Neural cell (in vitro differentiated cells): ENCODE measurements around the gene PTPRK. TPM values are rescaled to one million over a fixed set of nuclear protein-coding genes. Genes with fewer than 3 reads are reported as not detected.

Source experiments
- H2AFZ ChIP-seq: fragments of 200-600, 300-800 bp; sonication (generic), shearing (Covaris generic); 2 replicates; pipeline ENCODE4 v1.6.0; 2014; ENCODE audit warnings: low read depth, mild to moderate bottlenecking, antibody characterized with exemption, low read length, moderate library complexity
- H3F3A ChIP-seq: fragments of 200-600 bp; shearing (Covaris generic); 2 replicates; pipeline ENCODE4 v1.6.1; 2016; ENCODE audit warnings: mild to moderate bottlenecking, moderate library complexity, mixed read lengths, antibody characterized with exemption, low read length; ENCODE audit not compliant: insufficient read depth, poor library complexity, severe bottlenecking
- H3K27ac ChIP-seq: fragments of 200-600, 300-800 bp; sonication (generic), shearing (Covaris generic); 2 replicates; pipeline ENCODE4 v1.5.1; 2014; ENCODE audit warnings: mild to moderate bottlenecking, low read length, moderate library complexity
- H3K27me3 ChIP-seq: fragments of 300-800, 200-600 bp; sonication (generic), shearing (Covaris generic); 2 replicates; pipeline ENCODE4 v1.6.0; 2014; ENCODE audit warnings: mild to moderate bottlenecking, low read depth, low read length, moderate library complexity; ENCODE audit not compliant: insufficient read depth
- H3K36me3 ChIP-seq: fragments of 300-800, 200-600 bp; sonication (generic), shearing (Covaris generic); 2 replicates; pipeline ENCODE4 v1.5.1; 2014; ENCODE audit warnings: mild to moderate bottlenecking, antibody characterized with exemption, low read length, moderate library complexity; ENCODE audit not compliant: insufficient read depth
- H3K4me2 ChIP-seq: fragments of 300-800, 200-600 bp; sonication (generic), shearing (Covaris generic); 2 replicates; pipeline ENCODE4 v1.6.0; 2014; ENCODE audit warnings: mild to moderate bottlenecking, low read length
- H3K4me3 ChIP-seq: fragments of 300-800, 200-600 bp; sonication (generic), shearing (Covaris generic); 2 replicates; pipeline ENCODE4 v1.5.1; 2014; ENCODE audit warnings: mild to moderate bottlenecking, low read length, moderate library complexity
- H3K79me2 ChIP-seq: fragments of 200-600 bp; shearing (Covaris generic); replicated peaks from 2 replicates; pipeline ENCODE4 v1.6.0; 2014; ENCODE audit warnings: mild to moderate bottlenecking, low read length, moderate library complexity; ENCODE audit not compliant: insufficient read depth
- H3K9ac ChIP-seq: fragments of 300-800, 200-600 bp; sonication (generic), shearing (Covaris generic); 2 replicates; pipeline ENCODE4 v1.6.1; 2016; ENCODE audit warnings: mild to moderate bottlenecking, low read length, mixed read lengths
- H3K9me2 ChIP-seq: fragments of 200-600 bp; shearing (Covaris generic); 2 replicates; pipeline ENCODE4 v1.6.1; 2016; ENCODE audit warnings: mild to moderate bottlenecking, low read length, mixed read lengths; ENCODE audit not compliant: insufficient read depth
- H3K9me3 ChIP-seq: fragments of 200-600, 300-800 bp; sonication (generic), shearing (Covaris generic); 2 replicates; pipeline ENCODE4 v1.6.1; 2016; ENCODE audit warnings: mild to moderate bottlenecking, mixed run types, low read length, moderate library complexity, mixed read lengths
- H4K20me1 ChIP-seq: fragments of 200-600 bp; shearing (Covaris generic); 2 replicates; pipeline ENCODE4 v1.6.1; 2016; ENCODE audit warnings: mild to moderate bottlenecking, mixed run types; ENCODE audit not compliant: insufficient read depth
- EP300 ChIP-seq: fragments of 450-650 bp; conservative IDR thresholded peaks from 2 replicates; pipeline ENCODE4 v1.6.1; 2014; ENCODE audit warnings: antibody characterized with exemption, mild to moderate bottlenecking, moderate library complexity; ENCODE audit not compliant: poor library complexity, severe bottlenecking
- EZH2 ChIP-seq: fragments of 200-600, 300-800 bp; shearing (Covaris generic), sonication (generic); IDR thresholded peaks from 2 replicates; pipeline ENCODE4 v1.6.1; 2014; ENCODE audit warnings: antibody characterized with exemption, low read length, borderline replicate concordance, mild to moderate bottlenecking; ENCODE audit not compliant: insufficient read depth, poor library complexity, severe bottlenecking
- MXI1 ChIP-seq: fragments of 450-650 bp; conservative IDR thresholded peaks from 2 replicates; pipeline ENCODE4 v1.6.1; 2014; ENCODE audit warnings: antibody characterized with exemption, mild to moderate bottlenecking; ENCODE audit not compliant: poor library complexity, severe bottlenecking
- POLR2AphosphoS5 ChIP-seq: IDR thresholded peaks from 2 replicates; pipeline ENCODE4 v1.6.1; 2012
- RAD21 ChIP-seq: fragments of 450-650 bp; conservative IDR thresholded peaks from 2 replicates; pipeline ENCODE4 v1.6.1; 2014; ENCODE audit warnings: antibody characterized with exemption, mild to moderate bottlenecking, moderate library complexity
- SMC3 ChIP-seq: fragments of 450-650 bp; conservative IDR thresholded peaks from 2 replicates; pipeline ENCODE4 v1.6.1; 2014; ENCODE audit warnings: antibody characterized with exemption, mild to moderate bottlenecking, moderate library complexity; ENCODE audit not compliant: poor library complexity
- TAF1 ChIP-seq: IDR thresholded peaks from 2 replicates; pipeline ENCODE4 v1.6.1; 2012; ENCODE audit warnings: low read depth
- polyA plus RNA-seq: library from polyadenylated mRNA; depleted of rRNA; stranded (reverse); fragments of >200 nt; gene quantifications from 2 replicates; pipeline ENCODE4 v1.2.3, GENCODE V29; 2014
- TF ChIP-seq, protein P1 (sequence below): fragments of 450-650 bp; IDR thresholded peaks from 2 replicates; pipeline ENCODE4 v1.5.1; 2014; ENCODE audit warnings: antibody characterized with exemption, mild to moderate bottlenecking, moderate library complexity; ENCODE audit not compliant: poor library complexity, severe bottlenecking
- TF ChIP-seq, protein P2 (sequence below): IDR thresholded peaks from 2 replicates; pipeline ENCODE4 v1.6.1; 2012; ENCODE audit warnings: borderline replicate concordance

PTPRK gene
- polyA plus RNA-seq, 1 donor from 2014 or later: 10.4 TPM

DNA sequence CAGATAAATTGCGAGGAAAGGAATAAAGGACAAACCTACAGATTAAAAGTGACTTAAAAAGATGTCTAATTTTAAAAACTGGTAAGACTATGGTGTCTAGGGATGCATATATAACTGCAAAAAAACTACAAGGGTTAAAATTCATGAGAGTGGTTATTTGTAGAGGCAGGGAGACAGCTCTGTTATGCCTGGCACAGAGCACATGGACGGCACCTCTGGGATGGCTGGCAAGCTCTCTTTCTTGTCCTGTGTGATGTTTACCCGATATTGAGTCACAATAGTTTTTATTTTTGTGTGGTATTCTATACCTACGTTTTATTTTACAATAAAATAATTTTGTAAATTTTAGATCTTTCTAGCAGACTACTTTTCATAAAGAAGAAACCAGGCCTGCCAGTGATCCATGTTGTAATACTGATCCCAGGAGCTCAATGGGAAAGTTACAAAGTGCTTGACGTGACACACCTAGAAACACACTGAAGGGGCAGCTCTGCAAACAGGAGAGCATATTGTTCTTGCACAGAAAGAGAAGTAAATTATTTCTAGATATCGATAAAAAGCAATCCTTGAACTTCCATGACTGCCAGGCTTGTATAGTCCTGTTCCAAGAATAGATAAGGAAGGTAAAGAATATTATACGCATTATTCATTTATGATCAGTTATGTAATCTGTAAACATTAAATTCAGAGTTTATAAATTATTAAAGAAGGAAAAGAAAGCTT is 290.0 kb downstream of the PTPRK start:
- H3K9me2 ChIP-seq: no peaks in the 10 kb centered on the region
- no peaks in the 10 kb centered on the region for H3K9me3 ChIP-seq
- TF ChIP-seq, protein P1, sequence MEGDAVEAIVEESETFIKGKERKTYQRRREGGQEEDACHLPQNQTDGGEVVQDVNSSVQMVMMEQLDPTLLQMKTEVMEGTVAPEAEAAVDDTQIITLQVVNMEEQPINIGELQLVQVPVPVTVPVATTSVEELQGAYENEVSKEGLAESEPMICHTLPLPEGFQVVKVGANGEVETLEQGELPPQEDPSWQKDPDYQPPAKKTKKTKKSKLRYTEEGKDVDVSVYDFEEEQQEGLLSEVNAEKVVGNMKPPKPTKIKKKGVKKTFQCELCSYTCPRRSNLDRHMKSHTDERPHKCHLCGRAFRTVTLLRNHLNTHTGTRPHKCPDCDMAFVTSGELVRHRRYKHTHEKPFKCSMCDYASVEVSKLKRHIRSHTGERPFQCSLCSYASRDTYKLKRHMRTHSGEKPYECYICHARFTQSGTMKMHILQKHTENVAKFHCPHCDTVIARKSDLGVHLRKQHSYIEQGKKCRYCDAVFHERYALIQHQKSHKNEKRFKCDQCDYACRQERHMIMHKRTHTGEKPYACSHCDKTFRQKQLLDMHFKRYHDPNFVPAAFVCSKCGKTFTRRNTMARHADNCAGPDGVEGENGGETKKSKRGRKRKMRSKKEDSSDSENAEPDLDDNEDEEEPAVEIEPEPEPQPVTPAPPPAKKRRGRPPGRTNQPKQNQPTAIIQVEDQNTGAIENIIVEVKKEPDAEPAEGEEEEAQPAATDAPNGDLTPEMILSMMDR: no peak
- H3K79me2 ChIP-seq: no peaks in the 10 kb centered on the region
- H3K27ac ChIP-seq: no peak overlapping the region
- H3K36me3 ChIP-seq: no peaks in the 10 kb centered on the region
- no peak overlapping the region for H3K9ac ChIP-seq
- H3K4me3 ChIP-seq: no peak overlapping the region
- H4K20me1 ChIP-seq: no peaks in the 10 kb centered on the region
- H2AFZ ChIP-seq: no peak overlapping the region
- H3K4me2 ChIP-seq: no peak overlapping the region
- no peaks in the 10 kb centered on the region for H3K27me3 ChIP-seq
- H3F3A ChIP-seq: no peaks in the 10 kb centered on the region

DNA sequence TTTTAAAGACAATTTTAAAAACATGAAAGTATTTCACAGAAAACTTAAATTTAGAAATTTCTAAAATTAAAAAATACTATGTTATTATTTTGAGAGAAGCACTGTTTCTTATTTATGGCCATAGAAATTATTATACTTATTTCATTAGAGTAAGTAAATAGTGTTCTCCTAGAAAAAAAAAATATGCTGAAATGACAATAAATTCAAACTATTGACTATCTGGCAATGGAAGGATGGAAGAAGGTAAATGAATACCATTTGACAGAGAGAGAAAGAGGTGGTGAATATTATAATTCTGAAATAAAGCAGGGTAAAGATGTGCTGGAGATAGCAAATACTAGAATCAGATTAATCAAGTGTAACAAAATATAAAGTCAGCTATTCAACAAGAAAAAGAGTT is 294.8 kb downstream of the PTPRK start:
- TF ChIP-seq RAD21 (no peak), TAF1 (no peak), EP300 (no peak), EZH2 (no peak), POLR2AphosphoS5 (no peak), SMC3 (no peak), MXI1 (no peak)
- TF ChIP-seq, protein P1: no peak
- TF ChIP-seq, protein P2, sequence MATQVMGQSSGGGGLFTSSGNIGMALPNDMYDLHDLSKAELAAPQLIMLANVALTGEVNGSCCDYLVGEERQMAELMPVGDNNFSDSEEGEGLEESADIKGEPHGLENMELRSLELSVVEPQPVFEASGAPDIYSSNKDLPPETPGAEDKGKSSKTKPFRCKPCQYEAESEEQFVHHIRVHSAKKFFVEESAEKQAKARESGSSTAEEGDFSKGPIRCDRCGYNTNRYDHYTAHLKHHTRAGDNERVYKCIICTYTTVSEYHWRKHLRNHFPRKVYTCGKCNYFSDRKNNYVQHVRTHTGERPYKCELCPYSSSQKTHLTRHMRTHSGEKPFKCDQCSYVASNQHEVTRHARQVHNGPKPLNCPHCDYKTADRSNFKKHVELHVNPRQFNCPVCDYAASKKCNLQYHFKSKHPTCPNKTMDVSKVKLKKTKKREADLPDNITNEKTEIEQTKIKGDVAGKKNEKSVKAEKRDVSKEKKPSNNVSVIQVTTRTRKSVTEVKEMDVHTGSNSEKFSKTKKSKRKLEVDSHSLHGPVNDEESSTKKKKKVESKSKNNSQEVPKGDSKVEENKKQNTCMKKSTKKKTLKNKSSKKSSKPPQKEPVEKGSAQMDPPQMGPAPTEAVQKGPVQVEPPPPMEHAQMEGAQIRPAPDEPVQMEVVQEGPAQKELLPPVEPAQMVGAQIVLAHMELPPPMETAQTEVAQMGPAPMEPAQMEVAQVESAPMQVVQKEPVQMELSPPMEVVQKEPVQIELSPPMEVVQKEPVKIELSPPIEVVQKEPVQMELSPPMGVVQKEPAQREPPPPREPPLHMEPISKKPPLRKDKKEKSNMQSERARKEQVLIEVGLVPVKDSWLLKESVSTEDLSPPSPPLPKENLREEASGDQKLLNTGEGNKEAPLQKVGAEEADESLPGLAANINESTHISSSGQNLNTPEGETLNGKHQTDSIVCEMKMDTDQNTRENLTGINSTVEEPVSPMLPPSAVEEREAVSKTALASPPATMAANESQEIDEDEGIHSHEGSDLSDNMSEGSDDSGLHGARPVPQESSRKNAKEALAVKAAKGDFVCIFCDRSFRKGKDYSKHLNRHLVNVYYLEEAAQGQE: no peak

More for the DNA sequence above, 294.8 kb downstream of the PTPRK start:
- H3K9me2 ChIP-seq: no peaks in the 10 kb centered on the region
- H3K79me2 ChIP-seq: no peaks in the 10 kb centered on the region
- H3K27ac ChIP-seq: no peak overlapping the region
- H2AFZ ChIP-seq: no peak overlapping the region
- H3K27me3 ChIP-seq: no peaks in the 10 kb centered on the region
- H3F3A ChIP-seq: no peaks in the 10 kb centered on the region
- H3K9ac ChIP-seq: no peak overlapping the region
- no peaks in the 10 kb centered on the region for H3K9me3 ChIP-seq
- H3K4me3 ChIP-seq: no peak overlapping the region
- no peaks in the 10 kb centered on the region for H3K36me3 ChIP-seq
- H4K20me1 ChIP-seq: no peaks in the 10 kb centered on the region
- H3K4me2 ChIP-seq: no peak overlapping the region
